ENCODE measurements around the gene PPM1E. TPM values are rescaled to one million over a fixed set of nuclear protein-coding genes. Genes with fewer than 3 reads are reported as not detected.
A peak's percentile ranks its signal among the peaks of the same experiment; 100 is the strongest.
"Not testable (repeated sequence)": the region's sequence is repeated elsewhere in the genome, so short reads cannot be mapped to it uniquely, and the experiment has no call there.

Gene PPM1E
- total RNA-seq, 1 donor from 2014 or later, result 0.31 TPM

DNA sequence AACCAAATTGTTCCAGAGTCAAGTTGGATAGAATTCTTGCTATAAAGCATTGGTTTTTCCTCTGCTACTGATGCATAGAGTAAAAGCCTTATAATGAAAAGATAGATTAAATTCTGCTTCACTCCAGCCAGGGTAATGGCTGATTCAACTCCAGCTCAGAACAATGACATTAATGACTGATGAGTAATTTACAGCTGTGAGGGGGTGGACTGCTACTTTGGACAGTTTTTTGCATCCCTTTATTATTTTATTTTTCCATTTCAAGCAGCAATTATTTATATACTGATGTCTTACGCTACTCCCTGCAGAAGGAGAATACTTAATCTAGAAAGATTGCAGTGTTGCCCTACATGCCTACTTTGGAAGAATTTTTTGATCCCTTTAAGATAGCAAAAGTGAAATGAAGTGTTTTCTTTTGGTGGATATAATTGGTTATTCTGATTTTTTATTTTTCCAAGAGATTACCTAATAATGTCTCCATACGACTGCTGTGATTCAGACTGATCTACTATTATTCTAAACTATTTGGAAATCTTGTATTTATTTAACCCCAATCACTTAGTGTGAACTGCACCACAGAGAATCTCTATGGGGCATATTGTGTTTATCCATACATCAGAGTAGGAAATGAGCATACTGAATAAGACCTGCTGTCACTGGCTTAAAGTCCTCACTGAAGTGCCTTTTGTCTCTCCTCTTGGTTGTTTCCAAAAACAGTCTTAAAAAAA, 201.5 kb downstream of the PPM1E start:
- TF ChIP-seq, protein P1, sequence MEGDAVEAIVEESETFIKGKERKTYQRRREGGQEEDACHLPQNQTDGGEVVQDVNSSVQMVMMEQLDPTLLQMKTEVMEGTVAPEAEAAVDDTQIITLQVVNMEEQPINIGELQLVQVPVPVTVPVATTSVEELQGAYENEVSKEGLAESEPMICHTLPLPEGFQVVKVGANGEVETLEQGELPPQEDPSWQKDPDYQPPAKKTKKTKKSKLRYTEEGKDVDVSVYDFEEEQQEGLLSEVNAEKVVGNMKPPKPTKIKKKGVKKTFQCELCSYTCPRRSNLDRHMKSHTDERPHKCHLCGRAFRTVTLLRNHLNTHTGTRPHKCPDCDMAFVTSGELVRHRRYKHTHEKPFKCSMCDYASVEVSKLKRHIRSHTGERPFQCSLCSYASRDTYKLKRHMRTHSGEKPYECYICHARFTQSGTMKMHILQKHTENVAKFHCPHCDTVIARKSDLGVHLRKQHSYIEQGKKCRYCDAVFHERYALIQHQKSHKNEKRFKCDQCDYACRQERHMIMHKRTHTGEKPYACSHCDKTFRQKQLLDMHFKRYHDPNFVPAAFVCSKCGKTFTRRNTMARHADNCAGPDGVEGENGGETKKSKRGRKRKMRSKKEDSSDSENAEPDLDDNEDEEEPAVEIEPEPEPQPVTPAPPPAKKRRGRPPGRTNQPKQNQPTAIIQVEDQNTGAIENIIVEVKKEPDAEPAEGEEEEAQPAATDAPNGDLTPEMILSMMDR (IDR thresholded peaks at IDR 0.05; ENCODE audit: unreplicated experiment), result no peak
- peaks cover 10% of the 10 kb centered on the region for H3K4me1 Mint-ChIP-seq
- no peaks in the 10 kb centered on the region for H3K27me3 Mint-ChIP-seq (ENCODE audit: low read depth)
- no peak overlapping the region for H3K4me3 Mint-ChIP-seq
- H3K9me3 Mint-ChIP-seq, result peaks cover 14% of the 10 kb centered on the region
- H3K36me3 Mint-ChIP-seq, result no peaks in the 10 kb centered on the region
- DNase-seq (ENCODE audit: low spot score in 2 of 2, unreplicated experiment in 2 of 2), result no peak
- no peak overlapping the region for H3K27ac Mint-ChIP-seq

DNA sequence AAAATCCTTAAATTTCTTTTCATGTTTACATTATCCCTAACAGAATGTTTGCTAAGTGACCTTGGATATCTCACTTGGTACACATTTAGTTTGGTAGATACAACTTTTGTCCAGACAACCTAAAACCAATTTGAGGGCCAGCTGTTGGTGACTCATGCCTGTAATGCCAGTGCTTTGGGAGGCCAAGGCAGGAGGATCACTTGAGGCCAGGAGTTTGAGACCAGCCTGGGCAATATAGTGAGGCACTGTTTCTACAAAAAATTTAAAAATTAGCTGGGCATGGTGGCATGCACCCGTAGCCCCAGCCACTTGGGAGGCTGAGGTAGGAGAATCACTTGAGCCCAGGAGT, 202.0 kb downstream of the PPM1E start:
- not testable (repeated sequence) for H3K27me3 Mint-ChIP-seq (ENCODE audit: low read depth); DNase-seq (ENCODE audit: low spot score in 2 of 2, unreplicated experiment in 2 of 2); H3K4me1 Mint-ChIP-seq; H3K4me3 Mint-ChIP-seq; H3K27ac Mint-ChIP-seq; H3K36me3 Mint-ChIP-seq
- H3K9me3 Mint-ChIP-seq, result peaks cover 14% of the 10 kb centered on the region

DNA sequence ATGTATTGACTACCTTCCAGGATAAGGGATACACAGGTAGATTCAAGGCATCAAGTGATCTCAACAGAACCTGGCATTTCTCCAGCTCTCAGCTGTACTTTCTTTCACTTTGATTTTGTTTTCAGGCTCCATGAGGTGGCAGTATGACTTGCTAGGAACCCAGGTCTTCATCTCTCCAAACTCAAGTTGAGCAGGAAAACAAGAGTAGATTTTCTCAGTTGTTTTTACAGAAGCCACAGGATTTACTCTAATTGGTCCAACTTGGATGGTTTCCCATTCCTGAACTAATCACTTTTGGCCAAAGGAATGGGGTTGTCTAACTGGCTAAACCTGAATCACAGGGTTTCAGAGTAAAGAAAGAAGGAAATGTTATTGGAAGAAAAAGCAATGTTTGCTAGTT, 204.4 kb downstream of the PPM1E start:
- TF ChIP-seq, protein P1 (IDR thresholded peaks at IDR 0.05; ENCODE audit: unreplicated experiment), result no peak
- Mint-ChIP-seq H3K4me1 (peaks cover 10% of the 10 kb centered on the region), H3K27me3 (ENCODE audit: low read depth) (no peaks in the 10 kb centered on the region), H3K36me3 (no peaks in the 10 kb centered on the region), H3K9me3 (peaks cover 3% of the 10 kb centered on the region), H3K27ac (peak overlapping the region; percentile 50), H3K4me3 (no peak overlapping the region)
- DNase-seq (ENCODE audit: low spot score in 2 of 2, unreplicated experiment in 2 of 2), result no peak

DNA sequence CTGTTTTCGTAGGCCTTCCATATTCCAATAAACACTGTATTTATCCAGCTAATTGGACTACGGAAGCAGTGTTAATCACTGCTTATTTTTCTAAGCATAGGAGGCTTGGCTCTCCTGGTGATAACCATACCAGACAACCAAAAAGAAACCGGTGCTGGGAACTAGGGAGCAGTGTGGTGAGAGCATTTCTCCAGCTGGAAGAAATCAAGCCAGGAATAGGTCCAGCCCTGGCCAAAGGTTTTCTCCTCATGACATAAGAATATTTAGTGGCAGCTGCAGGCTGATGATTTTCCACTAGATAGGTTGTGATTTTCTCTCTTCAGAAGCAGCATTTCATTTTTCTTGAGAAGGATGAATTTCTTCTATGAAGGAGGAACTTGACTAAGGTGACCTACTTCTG, 209.6 kb downstream of the PPM1E start:
- TF ChIP-seq, protein P1 (IDR thresholded peaks at IDR 0.05; ENCODE audit: unreplicated experiment), result no peak
- no peak overlapping the region for H3K27ac Mint-ChIP-seq

DNA sequence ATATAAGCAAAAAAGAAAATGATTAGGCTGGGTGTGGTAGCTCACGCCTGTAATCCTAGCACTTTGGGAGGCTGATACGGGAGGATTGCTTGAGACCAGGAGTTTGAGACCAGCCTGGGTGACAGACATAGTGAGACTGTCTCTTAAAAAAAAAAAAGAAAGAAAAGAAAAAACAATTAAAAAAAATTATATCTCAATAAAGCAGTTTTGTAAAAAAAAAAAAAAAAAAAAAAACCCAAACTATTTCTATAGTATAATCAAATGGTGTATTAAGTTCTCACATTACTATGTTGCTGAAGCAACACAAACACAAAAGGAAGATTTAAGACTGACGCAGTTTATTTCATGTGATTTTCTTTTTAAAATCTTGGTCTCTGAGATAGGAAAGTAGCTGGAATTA, 210.6 kb downstream of the PPM1E start:
- H3K27me3 Mint-ChIP-seq (ENCODE audit: low read depth), result no peaks in the 10 kb centered on the region
- H3K4me3 Mint-ChIP-seq, result no peak overlapping the region

More for the DNA sequence above, 209.6 kb downstream of the PPM1E start:
- Mint-ChIP-seq H3K4me1 (peaks cover 8% of the 10 kb centered on the region), H3K27me3 (ENCODE audit: low read depth) (no peaks in the 10 kb centered on the region), H3K9me3 (no peaks in the 10 kb centered on the region), H3K4me3 (no peak overlapping the region), H3K36me3 (no peaks in the 10 kb centered on the region)
- no peak for DNase-seq (ENCODE audit: low spot score in 2 of 2, unreplicated experiment in 2 of 2)

DNA sequence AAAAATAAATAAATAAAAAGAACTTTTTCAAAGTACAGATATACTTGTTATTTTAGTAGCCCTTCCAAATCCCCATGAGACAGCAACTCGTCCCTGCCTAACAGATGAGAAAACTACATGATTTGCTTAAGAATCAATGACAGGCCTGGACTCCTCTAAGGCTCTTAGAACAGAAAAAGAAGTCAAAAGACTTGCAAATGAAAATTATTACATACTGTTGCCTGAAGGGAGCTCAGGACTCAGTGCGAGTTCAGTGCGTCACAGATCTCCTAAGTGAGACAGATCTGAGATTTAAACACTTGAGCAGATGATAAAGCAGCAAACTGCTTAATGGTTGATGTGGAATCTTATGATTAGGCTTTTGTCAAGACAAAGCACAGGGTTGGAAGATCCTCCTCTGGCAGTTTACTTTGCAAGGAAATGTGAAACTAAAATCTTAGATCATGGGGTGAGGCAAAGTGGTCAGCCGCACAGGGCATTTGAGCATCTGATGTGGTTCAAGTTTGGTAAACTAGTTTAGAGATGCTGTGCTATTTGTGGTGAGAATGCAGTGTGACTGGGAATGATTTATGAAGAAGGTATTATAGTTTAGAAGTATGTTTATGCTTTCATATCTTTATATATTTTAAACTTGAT, 212.9 kb downstream of the PPM1E start:
- Mint-ChIP-seq H3K27ac (no peak overlapping the region), H3K36me3 (no peaks in the 10 kb centered on the region), H3K27me3 (ENCODE audit: low read depth) (no peaks in the 10 kb centered on the region), H3K9me3 (no peaks in the 10 kb centered on the region), H3K4me1 (peaks cover 8% of the 10 kb centered on the region), H3K4me3 (no peak overlapping the region)
- DNase-seq (ENCODE audit: low spot score in 2 of 2, unreplicated experiment in 2 of 2), result no peak
- TF ChIP-seq, protein P1 (IDR thresholded peaks at IDR 0.05; ENCODE audit: unreplicated experiment), result no peak

More for the DNA sequence above, 210.6 kb downstream of the PPM1E start:
- H3K27ac Mint-ChIP-seq, result no peak overlapping the region
- TF ChIP-seq, protein P1 (IDR thresholded peaks at IDR 0.05; ENCODE audit: unreplicated experiment), result no peak
- DNase-seq (ENCODE audit: low spot score in 2 of 2, unreplicated experiment in 2 of 2), result no peak
- H3K36me3 Mint-ChIP-seq, result no peaks in the 10 kb centered on the region
- H3K9me3 Mint-ChIP-seq, result no peaks in the 10 kb centered on the region
- peaks cover 8% of the 10 kb centered on the region for H3K4me1 Mint-ChIP-seq

Measured in mesothelial cell of epicardium (in vitro differentiated cells).